Islet precursor cell (in vitro differentiated cells): ENCODE data around the gene SNX18.
"Not testable (repeated sequence)": the region's sequence is repeated elsewhere in the genome, so short reads cannot be mapped to it uniquely, and the experiment has no call there.

Source experiments
- DNase-seq: peaks from one replicate; pipeline ENCODE4 v3.0.0-alpha.2; 2018

The SNX18 gene

GRCh38 chr5:54517512-54518145 lies at the start of gene SNX18:
TSS of gene SNX18 (plus strand) at chr5:54517759. CDS start at chr5:54517953, 194 bp downstream.
- peak; percentile 94 for DNase-seq

GRCh38 chr5:54469622-54470021 lies 47.9 kb upstream of the SNX18 start:
- no peak for DNase-seq

- DNase-seq: no peak
These were observed 47.4 kb upstream of the SNX18 start for GRCh38 chr5:54470128-54470527.

- no peak for DNase-seq
These were observed 46.9 kb upstream of the SNX18 start for GRCh38 chr5:54470677-54471076.

- no peak for DNase-seq
These were observed 46.2 kb upstream of the SNX18 start for GRCh38 chr5:54471398-54471797.

- DNase-seq: no peak
These were observed 40.9 kb upstream of the SNX18 start for GRCh38 chr5:54476682-54477081.

GRCh38 chr5:54477941-54478478 lies 39.5 kb upstream of the SNX18 start:
- no peak for DNase-seq

GRCh38 chr5:54480296-54480695 lies 37.3 kb upstream of the SNX18 start:
- DNase-seq: no peak

GRCh38 chr5:54484219-54484894 lies 33.2 kb upstream of the SNX18 start:
- no peak for DNase-seq

GRCh38 chr5:54485659-54486058 lies 31.9 kb upstream of the SNX18 start:
- DNase-seq: not testable (repeated sequence)

- not testable (repeated sequence) for DNase-seq
These were observed 27.9 kb upstream of the SNX18 start for GRCh38 chr5:54489648-54489979.

GRCh38 chr5:54491326-54491725 lies 26.2 kb upstream of the SNX18 start:
- DNase-seq: no peak

GRCh38 chr5:54492178-54492577 lies 25.4 kb upstream of the SNX18 start:
- DNase-seq: no peak

- DNase-seq: no peak
These were observed 22.5 kb upstream of the SNX18 start for GRCh38 chr5:54495027-54495426.

- no peak for DNase-seq
These were observed 3.3 kb upstream of the SNX18 start for GRCh38 chr5:54514291-54514690.

GRCh38 chr5:54514841-54515432 lies 2.6 kb upstream of the SNX18 start:
- no peak for DNase-seq

- no peak for DNase-seq
These were observed 1.9 kb upstream of the SNX18 start for GRCh38 chr5:54515634-54516033.

GRCh38 chr5:54516051-54516655 lies 1.4 kb upstream of the SNX18 start:
- DNase-seq: no peak

- DNase-seq: no peak
These were observed 416 bp upstream of the SNX18 start for GRCh38 chr5:54517174-54517511.

GRCh38 chr5:54518146-54518817 lies 723 bp downstream of the SNX18 start:
- DNase-seq: peak; percentile 81

- DNase-seq: no peak
These were observed 1.4 kb downstream of the SNX18 start for GRCh38 chr5:54518818-54519508.

GRCh38 chr5:54519509-54519876 lies 1.9 kb downstream of the SNX18 start:
- no peak for DNase-seq

GRCh38 chr5:54520438-54520846 lies 2.9 kb downstream of the SNX18 start:
- DNase-seq: peak; percentile 75
